ENCODE measurements around the gene RIBC2.

The RIBC2 gene

GRCh38 chr22:45427114-45427513 lies 13.6 kb downstream of the RIBC2 start:
- TF ChIP-seq CTCF (IDR thresholded peaks at IDR 0.05; ENCODE audit: control extremely low read depth, extremely low read depth, low read depth, missing control alignments) = no peak
- POLR2A ChIA-PET = no interaction called here
- CTCF ChIA-PET = no interaction called here
- DNase-seq (ENCODE audit: extremely low spot score) = no peak

- DNase-seq (ENCODE audit: extremely low spot score) = no peak
- TF ChIP-seq CTCF (IDR thresholded peaks at IDR 0.05; ENCODE audit: control extremely low read depth, extremely low read depth, low read depth, missing control alignments) = no peak
- ChIA-PET POLR2A (no interaction called here), CTCF (interaction anchor here (0.9 to 1.4 kb wide), 2 partner anchors 9 to 15 kb away, joined by 3 read pairs; no protein-coding TSS in a partner anchor)
These were observed 15.2 kb downstream of the RIBC2 start for GRCh38 chr22:45428391-45429385.

- POLR2A ChIA-PET = no interaction called here
- CTCF ChIA-PET = interaction anchor here (0.9 to 1.7 kb wide), 3 partner anchors 9 to 14 kb away, joined by 3 to 4 read pairs (median 3); no protein-coding TSS in a partner anchor
- DNase-seq (ENCODE audit: extremely low spot score) = no peak
- no peak for TF ChIP-seq CTCF (IDR thresholded peaks at IDR 0.05; ENCODE audit: control extremely low read depth, extremely low read depth, low read depth, missing control alignments)
These were observed 15.9 kb downstream of the RIBC2 start for GRCh38 chr22:45429424-45429823.

- TF ChIP-seq CTCF (IDR thresholded peaks at IDR 0.05; ENCODE audit: control extremely low read depth, extremely low read depth, low read depth, missing control alignments) = no peak
- ChIA-PET POLR2A (no interaction called here), CTCF (interaction anchor here (0.9 to 1.7 kb wide), 4 partner anchors 8 to 166 kb away, joined by 3 to 4 read pairs (median 4); no protein-coding TSS in a partner anchor)
- DNase-seq (ENCODE audit: extremely low spot score) = no peak
These were observed 16.7 kb downstream of the RIBC2 start for GRCh38 chr22:45429981-45430775.

- no peak for DNase-seq (ENCODE audit: extremely low spot score)
- CTCF ChIA-PET = interaction anchor here (1.6 to 1.7 kb wide), 2 partner anchors 11 to 167 kb away, joined by 4 read pairs; no protein-coding TSS in a partner anchor
- TF ChIP-seq CTCF (IDR thresholded peaks at IDR 0.05; ENCODE audit: control extremely low read depth, extremely low read depth, low read depth, missing control alignments) = no peak
- POLR2A ChIA-PET = no interaction called here
These were observed 17.4 kb downstream of the RIBC2 start for GRCh38 chr22:45430871-45431270.

- ChIA-PET CTCF (interaction anchor here (0.9 to 1.3 kb wide), 7 partner anchors 9 to 167 kb away, joined by 3 to 4 read pairs (median 3); no protein-coding TSS in a partner anchor), POLR2A (no interaction called here)
- DNase-seq (ENCODE audit: extremely low spot score) = no peak
- TF ChIP-seq CTCF (IDR thresholded peaks at IDR 0.05; ENCODE audit: control extremely low read depth, extremely low read depth, low read depth, missing control alignments) = no peak
These were observed 21.5 kb downstream of the RIBC2 start for GRCh38 chr22:45434981-45435380.

Data from GM10248 (cell line).